NCI-H187 (cell line): ENCODE results near the gene EPS8L3.
"Not testable (repeated sequence)": the region's sequence is repeated elsewhere in the genome, so short reads cannot be mapped to it uniquely, and the experiment has no call there.

Experiments used
- DNase-seq, 2 experiments: peaks; one replicate each; lab custom pipeline; 2025; lab: John Stamatoyannopoulos, UW

The EPS8L3 gene

DNA sequence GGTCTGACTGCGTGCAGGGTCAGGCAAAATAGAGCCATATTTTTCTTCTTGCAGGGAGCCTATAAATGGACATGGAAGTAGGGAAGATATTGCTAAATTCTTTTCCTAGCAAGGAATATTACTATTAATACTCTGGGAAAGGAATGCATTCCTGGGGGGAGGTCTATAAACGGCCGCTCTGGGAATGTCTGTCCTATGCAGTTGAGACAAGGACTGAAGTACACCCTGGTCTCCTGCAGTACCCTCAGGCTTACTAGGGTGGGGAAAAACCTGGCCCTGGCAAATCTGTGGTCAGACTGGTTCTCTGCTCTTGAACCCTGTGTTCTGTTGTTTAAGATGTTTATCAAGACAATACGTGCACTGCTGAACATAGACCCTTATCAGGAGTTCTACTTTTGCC, 54.8 kb downstream of the EPS8L3 start:
- DNase-seq = not testable (repeated sequence)

DNA sequence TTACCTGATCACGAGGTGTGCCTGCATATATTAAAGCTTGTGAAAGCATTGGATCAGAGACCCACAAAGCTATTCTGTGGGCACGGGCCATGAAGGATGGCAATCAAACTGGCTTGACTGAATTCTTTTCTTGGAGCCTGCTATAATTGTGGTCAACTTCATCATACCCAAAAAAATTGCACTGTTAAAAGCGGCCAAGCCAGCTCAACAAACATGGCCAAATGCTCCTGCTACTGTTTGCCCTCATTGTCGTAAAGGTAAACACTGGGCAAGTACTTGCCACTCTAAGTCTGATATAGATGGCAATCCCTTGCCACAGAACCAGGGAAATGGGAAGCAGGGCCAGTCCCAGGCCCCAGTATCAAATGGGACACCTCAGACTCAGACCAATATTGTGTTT, 58.3 kb downstream of the EPS8L3 start:
- no peak for DNase-seq

DNA sequence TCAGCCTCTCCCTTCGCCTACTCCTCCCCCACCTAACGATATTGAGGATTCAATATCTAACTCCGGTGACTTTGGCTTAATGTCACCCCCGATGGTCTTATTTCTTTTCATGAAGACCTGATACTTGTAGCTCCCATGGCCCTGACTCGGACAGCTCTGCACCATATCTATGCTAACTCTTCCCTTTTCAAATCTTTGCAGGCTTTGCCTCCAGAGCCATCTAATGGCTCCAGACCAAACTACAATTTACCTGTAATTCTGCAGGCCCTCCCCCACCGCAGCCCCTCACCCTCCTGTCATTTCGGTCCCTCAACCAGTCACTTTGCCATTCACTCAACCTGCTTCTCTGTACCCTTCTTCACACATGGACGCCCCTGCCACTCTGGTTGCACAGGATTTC, 59.5 kb downstream of the EPS8L3 start:
- no peak for DNase-seq

DNA sequence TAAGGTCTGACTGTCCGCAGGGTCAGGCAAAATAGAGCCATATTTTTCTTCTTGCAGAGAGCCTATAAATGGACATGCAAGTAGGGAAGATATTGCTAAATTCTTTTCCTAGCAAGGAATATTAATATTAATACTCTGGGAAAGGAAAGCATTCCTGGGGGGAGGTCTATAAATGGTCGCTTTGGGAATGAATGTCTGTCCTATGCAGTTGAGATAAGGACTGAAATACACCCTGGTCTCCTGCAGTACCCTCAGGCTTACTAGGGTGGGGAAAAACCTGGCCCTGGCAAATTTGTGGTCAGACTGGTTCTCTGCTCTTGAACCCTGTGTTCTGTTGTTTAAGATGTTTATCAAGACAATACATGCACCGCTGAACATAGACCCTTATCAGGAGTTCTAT, 60.8 kb downstream of the EPS8L3 start:
- not testable (repeated sequence) for DNase-seq
